Measurements from ENCODE around the gene C1QC.

C1QC gene

DNA sequence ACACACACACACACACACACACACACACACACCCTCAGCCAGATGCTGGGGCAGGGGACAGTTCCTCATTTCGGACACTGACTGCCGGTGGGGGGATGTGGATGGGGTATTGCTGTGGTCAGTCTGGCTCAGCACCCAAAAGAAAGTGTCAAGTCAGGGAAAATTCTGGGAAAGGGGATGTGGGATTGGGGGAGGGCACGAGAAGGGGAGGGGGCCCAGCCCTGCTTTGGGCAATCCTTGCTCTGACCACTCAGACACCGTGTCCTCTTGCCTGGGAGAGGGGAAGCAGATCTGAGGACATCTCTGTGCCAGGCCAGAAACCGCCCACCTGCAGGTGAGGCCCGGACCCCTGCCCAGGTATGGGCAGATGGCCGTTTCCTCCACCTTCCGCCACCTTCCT, at the start of gene C1QC:
Gene C1QC (plus strand): TSS at position 253 of the 400 bp plus-strand sequence. CDS start 391 bp downstream, outside the sequence.
- no peak for FAIRE-seq
- DNase-seq (ENCODE audit: insufficient read length, low spot score), result no peak

DNA sequence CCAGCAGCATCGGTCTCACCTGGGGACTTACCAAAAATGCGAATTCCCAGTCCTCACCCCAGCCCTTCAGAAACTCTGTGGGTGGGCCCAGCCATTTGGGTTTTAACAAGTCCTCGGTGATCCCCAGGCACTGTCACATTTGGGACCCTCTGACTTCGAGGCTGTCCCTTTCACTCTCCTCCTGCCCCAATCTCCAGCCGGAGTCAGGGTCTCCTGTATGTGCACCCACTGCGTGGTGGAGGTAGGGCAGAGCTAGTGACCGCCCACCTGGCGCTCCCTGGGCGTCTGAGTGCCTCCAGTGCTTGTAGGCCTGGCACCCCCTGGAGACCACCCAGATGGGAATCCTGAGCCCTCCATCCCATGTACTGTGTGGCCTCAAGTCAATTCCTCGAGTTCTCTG, 49.0 kb upstream of the C1QC start:
- DNase-seq (ENCODE audit: insufficient read length, low spot score) (no peak), FAIRE-seq (no peak)

DNA sequence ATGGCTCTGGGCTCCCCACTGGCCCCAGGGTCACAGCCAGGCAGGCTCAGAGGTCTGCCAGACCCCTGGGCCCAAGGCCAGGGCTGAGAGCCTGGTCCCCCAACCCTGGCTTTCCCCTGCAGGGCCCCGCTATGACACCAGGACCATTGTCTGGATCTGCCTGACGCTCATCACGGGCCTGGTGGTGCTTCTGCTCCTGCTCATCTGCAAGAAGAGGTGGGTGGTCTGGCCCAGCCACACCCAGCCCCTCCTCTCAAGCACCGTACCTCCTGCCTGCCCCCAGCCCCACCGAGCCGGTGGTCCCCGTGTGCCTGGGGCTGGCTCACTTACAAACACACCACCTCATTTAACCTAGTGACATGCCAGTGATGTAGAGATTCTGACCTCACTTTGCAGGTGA, 48.3 kb upstream of the C1QC start:
- no peak for FAIRE-seq
- no peak for DNase-seq (ENCODE audit: insufficient read length, low spot score)

DNA sequence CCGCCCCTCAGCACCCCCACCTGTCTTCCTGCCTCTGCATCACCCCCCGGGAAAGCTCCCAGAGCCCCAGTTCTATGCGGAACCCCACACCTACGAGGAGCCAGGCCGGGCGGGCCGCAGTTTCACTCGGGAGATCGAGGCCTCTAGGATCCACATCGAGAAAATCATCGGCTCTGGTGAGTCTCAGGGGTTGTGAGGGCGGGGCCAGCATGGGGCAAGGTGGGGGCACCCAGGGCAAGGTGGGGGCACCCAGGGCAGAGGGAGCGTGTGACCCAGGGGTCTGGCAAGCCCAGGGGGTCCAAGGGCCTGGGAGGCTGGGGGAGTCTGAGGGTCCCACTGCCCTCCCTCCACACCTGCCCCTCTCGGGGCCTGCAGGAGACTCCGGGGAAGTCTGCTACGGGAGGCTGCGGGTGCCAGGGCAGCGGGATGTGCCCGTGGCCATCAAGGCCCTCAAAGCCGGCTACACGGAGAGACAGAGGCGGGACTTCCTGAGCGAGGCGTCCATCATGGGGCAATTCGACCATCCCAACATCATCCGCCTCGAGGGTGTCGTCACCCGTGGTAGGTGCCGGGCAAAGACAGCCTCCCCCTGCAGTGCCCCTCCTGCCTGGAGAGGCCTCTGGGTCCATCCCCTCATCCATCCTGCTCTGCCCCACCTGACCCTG, 46.0 kb upstream of the C1QC start:
- DNase-seq (ENCODE audit: insufficient read length, low spot score) (no peak), FAIRE-seq (no peak)

DNA sequence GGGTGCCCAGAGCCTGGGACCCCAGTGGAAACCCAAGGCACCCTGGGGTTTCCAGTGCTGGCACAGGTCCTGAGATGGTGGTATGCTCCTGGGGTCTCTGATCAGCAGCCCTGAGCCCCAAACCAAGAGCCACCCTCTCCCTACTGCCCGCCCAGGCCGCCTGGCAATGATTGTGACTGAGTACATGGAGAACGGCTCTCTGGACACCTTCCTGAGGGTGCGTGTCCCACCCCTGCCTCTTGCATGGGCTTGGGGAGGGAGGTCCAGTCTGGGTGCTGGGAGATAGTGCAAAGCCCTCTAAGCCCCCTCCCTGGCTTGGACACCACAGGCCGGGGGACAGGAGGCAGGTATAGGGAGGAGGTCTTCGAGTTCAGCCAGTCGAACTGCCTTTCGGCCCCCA, 45.4 kb upstream of the C1QC start:
- DNase-seq (ENCODE audit: insufficient read length, low spot score) (no peak), FAIRE-seq (no peak)

DNA sequence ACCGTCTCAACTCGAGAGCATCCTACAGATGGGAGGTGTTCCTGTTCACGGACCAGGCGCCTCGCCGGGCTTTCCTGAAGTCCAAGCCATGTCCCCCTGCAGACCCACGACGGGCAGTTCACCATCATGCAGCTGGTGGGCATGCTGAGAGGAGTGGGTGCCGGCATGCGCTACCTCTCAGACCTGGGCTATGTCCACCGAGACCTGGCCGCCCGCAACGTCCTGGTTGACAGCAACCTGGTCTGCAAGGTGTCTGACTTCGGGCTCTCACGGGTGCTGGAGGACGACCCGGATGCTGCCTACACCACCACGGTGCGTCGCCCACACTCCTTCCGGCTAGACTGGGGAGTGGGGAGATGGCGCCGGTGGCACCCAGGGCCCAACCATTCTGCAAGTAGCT, 44.7 kb upstream of the C1QC start:
- DNase-seq (ENCODE audit: insufficient read length, low spot score), result no peak
- no peak for FAIRE-seq

DNA sequence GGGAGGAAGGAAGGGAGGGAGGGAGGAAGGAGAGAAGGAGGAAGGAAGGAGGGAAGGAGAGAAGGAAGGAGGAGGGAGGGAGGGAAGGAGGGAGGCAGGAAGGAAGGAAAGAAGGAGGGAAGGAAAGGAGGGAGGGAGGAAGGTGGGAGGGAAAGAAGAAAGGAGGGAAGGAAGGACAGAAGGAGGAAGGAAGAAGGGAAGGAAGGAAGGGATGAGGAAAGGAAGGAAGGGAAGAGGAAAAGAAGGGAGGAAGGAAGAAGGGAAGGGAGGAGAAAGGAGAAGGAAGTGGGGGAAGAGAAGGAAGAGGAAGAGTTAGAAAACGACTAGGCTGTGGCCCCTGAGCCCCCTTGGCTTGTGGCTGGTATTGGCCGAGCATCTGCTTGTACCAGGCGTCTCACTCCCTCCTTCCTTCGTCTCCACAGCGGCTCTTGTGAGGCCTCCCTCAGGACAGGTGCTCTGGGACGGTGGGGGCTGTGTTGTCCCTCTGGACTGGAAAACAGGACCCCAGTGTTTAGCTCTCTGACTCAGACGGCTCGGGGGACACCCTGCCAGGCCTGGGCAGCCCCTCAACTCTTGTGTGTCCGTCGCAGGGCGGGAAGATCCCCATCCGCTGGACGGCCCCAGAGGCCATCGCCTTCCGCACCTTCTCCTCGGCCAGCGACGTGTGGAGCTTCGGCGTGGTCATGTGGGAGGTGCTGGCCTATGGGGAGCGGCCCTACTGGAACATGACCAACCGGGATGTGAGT, 43.2 kb upstream of the C1QC start:
- DNase-seq (ENCODE audit: insufficient read length, low spot score) (no peak), FAIRE-seq (no peak)

DNA sequence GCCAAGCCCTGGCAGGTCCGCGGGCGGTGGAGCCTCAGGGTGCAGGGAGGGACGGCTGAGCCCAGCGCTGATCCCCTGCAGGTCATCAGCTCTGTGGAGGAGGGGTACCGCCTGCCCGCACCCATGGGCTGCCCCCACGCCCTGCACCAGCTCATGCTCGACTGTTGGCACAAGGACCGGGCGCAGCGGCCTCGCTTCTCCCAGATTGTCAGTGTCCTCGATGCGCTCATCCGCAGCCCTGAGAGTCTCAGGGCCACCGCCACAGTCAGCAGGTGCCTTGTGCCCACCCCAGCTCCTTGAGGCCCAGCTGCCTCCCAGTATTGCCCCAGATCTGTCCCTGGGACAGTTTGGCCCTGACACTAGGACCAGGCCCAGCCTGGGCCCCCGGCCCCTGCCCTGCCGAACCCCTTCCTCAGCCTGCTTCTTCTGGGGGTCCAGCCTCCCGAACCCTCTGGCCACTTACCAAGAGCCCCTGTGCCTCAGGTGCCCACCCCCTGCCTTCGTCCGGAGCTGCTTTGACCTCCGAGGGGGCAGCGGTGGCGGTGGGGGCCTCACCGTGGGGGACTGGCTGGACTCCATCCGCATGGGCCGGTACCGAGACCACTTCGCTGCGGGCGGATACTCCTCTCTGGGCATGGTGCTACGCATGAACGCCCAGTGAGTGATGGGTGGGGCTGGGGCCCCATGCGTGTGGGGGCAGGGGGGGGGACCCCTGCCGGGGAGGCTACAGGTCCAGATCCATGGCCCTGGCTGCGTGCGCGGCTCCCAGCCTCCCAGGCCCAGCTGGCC, 42.4 kb upstream of the C1QC start:
- no peak for FAIRE-seq

DNA sequence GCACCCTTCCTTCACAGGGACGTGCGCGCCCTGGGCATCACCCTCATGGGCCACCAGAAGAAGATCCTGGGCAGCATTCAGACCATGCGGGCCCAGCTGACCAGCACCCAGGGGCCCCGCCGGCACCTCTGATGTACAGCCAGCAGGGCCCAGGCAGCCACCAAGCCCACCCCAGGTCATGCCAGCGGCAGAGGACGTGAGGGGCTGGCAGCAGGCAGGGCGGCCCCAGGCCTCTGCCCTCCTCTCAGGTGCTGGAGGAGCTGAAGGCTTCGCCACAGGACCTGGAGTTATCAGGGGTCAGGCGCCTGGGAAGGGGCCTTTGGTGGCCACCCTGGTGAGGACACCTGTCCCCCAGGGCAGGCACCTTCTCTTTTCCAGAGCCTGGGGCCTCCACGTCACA, 41.8 kb upstream of the C1QC start:
- DNase-seq (ENCODE audit: insufficient read length, low spot score) (no peak), FAIRE-seq (no peak)

More for the DNA sequence above, 42.4 kb upstream of the C1QC start:
- no peak for DNase-seq (ENCODE audit: insufficient read length, low spot score)

DNA sequence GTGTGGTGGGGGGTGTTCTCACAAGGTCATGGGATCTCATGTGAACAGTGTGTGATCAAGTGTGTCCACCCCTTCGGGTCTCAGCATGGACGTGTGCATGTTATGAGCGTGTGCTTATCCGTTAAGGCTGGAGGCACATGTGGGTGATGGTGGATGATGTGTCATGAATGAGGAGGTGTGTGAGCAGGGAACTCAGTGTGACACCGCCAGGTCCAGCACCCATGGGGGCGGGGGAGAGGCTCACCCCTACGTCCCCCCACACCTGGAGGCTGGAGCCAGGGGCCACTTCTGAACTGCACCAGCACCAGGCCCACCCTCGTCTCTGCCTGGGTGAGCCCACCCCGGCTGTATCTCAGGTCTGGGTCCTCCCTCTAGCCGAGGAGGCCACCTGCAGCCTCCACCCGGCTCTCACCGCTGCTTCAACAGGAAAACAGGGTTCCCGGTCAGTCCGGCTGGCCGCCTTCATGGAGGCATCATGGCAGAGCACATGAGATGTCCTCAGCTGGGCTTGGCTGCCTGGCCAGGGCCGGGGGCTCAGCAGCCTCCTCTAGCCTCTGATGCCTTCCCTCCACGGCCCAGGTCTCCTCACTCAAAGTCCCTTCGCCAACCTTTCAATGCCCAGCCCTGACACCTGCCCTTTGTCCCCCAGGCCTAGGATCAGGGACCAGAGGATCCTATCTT, 41.2 kb upstream of the C1QC start:
- no peak for FAIRE-seq

DNA sequence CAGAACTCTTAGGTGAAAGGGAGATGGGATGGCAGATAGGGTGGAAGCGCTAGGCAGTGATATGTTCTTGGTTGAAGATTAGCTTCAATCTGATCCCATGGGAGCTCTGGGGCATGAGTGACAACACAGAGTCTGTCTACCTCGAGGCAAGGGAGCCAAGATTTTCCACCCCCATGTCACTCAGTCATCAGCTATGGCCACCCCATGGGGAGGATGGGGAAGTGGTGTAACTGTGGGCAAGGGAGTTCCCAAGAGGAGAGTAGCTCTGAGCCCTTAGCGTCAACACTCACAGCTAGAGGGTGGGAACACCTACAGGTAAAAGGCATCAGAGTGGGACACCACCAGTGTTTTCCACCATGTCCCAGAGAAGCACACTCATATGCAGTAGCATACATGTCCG, 37.3 kb upstream of the C1QC start:
- FAIRE-seq (no peak), DNase-seq (ENCODE audit: insufficient read length, low spot score) (no peak)

More for the DNA sequence above, 41.2 kb upstream of the C1QC start:
- no peak for DNase-seq (ENCODE audit: insufficient read length, low spot score)

DNA sequence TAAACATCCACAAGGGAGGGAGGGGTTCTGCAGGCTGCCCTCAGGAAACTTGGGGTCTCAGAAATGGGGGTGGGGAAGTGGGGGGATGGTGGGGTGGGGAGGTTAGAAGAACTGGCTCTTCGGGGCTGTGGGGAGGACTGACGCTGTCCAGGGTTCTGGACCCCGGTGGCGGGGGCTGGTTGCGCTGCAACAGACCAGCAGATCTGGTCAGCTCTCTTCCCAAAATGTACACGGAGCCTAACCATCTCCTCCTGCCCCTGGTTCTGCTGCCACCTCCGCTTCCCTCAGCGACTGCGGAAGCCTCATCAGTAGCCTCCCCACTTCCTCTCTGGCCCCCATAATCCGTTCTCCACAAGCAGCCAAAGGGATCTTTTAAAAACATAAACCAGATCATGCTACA, 36.3 kb upstream of the C1QC start:
- DNase-seq (ENCODE audit: insufficient read length, low spot score), result no peak

DNA sequence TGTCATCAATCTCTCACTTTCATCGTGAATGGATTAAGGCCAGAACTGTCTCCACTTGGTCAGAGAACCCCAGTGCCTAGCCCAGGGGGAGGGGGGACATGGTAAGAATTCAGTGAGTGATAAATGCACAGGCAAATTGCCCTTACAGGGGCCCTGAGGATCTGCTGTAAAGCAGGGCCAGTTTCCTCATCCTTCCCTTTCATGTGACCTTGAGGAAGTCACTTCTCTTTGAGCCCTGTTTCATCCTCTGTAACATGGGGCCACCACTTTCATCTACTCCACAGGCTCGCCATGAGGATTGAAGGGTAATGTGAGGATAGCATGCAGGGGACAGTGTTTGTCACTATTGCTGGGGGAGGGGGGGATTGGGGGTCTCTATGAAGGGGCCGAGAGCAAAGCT, 35.1 kb upstream of the C1QC start:
- no peak for DNase-seq (ENCODE audit: insufficient read length, low spot score)
- no peak for FAIRE-seq

More for the DNA sequence above, 36.3 kb upstream of the C1QC start:
- no peak for FAIRE-seq

DNA sequence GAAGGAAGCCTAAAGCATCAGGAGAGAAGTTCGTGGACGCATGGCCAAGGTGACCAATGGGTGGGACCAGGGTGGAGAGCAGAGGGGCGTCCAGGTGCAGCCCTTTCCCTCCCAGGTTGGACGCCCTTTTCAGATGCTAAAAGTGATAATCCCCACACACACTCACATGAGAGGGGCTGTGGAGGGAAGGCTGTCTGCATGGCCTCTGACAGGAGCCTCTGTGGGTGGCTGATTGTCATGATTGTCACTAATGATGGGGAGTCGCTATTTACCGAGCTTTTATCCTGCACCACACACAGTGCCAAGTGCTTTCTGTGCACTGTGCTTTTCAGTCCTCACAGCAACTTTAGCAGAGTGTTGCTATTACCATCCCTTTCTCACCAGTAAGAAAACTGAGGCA, 34.1 kb upstream of the C1QC start:
- FAIRE-seq (no peak), DNase-seq (ENCODE audit: insufficient read length, low spot score) (no peak)

DNA sequence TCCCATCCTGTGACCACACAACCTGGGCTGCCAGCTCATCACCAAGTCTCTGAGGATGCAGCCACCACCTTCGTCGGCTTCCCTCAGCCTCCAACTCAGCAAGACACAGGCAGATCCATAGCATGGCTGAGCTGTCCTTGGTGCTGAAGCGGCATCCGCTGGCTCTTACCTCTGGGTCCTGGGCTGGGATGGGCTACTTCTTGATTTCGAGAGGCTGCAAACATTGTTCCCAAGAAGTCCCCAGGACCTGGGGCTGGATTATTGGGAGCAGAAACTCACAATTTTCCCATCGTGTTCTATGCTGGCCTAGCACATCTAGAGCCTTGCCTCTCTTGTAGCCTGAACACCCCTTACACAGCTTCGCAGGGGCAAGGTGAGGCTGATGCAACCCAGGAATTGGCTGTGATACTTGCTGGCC, 31.9 kb upstream of the C1QC start:
- DNase-seq (ENCODE audit: insufficient read length, low spot score) (no peak), FAIRE-seq (no peak)

DNA sequence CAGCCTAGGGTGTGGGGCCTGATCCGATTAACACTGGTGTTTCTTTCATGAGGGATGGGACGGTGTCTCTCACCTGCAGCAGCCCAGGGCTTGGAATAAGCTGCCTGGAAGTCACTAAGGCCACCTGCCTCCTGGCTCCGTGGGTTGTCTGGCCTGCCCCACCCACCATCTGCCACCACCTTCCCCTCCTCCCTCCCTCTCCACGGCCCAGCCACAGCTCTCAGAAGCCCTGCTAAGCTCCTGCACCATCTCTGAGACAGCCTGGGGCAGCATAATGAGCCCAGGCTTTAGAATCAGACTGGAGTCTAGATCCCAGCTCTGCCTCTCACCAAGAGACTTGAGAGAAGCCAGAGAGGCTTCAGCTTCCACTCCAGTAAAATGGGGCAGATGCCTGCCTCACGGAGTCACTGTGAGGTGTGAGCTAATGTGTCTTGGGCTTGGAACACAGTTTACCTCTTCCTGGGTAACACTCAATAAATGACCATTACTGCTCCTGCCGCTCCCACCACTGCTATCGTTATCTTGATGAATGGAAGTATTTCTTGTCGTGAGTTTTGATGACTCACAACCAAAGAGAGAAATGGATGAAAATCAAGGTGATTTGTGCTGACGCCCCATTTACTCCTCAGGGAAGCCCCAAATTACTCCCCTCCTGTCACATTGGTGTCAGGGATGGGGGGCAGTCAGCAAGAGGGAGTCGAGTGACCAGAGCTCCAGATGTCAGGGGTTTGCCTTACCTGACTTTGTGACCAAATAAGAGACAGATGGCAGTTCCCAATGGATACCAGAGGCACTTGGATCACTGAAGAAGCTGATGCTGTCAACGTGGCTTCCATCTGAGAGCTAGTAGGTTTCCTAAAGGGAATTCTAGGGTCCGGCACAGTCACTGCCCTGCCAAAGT, 30.5 kb upstream of the C1QC start:
- FAIRE-seq (no peak), DNase-seq (ENCODE audit: insufficient read length, low spot score) (no peak)

DNA sequence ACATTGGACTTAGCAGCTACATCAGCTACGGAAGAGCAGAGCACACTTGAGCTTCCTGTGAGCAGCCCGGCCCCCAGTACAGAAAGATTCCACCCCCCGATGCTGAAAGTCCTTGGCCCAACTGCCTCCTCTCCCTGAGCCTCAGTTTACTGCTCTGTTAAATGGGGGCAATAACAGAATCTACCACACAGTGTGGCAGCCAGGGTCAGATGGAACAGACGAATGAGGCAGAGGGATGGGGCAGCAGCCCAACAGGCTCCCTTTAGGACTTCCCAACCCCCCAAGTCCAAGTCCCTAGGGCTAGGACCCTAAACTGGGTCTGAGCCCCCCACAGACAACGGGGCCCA, 29.9 kb upstream of the C1QC start:
- DNase-seq (ENCODE audit: insufficient read length, low spot score) (no peak), FAIRE-seq (no peak)

DNA sequence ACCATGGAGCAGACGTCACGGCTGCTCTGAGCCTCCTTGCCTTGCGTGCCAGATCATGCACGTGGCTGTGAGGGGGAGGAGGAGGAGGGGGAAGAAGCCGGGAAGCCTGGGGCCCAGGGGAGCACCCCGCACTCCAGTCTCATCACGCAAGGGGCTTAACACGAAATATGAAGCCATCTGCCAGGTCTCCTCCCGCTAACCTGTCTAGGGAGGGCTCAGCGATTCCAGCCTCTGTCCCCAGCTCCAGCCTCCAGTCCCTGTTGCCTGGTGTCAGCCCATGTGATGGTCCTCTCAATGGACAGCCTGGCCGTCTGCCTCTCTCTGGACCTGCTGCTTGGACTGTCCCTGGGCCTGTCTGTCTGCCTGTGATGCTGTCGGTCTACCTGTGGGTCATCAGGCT, 29.5 kb upstream of the C1QC start:
- no peak for FAIRE-seq
- DNase-seq (ENCODE audit: insufficient read length, low spot score), result no peak

DNA sequence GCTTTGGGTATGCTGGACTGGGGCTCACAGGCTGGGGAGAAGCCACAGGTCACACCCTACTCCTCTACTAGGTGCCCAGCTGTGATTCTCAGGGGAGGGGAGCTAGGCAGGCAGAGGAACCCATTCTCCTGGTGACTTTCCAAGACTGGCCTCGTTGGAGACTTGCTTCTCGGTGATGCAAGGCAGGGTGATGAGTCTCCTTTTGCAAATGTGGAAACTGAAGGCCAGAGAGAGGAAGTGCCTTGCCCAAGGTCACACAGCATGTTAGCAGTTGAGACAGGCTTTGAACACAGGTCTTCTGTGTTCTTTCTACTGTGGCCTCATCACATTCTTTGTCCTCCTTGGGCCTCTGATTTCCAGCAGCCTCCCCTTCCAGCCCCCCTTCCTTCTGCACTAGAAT, 27.5 kb upstream of the C1QC start:
- FAIRE-seq (no peak), DNase-seq (ENCODE audit: insufficient read length, low spot score) (no peak)

DNA sequence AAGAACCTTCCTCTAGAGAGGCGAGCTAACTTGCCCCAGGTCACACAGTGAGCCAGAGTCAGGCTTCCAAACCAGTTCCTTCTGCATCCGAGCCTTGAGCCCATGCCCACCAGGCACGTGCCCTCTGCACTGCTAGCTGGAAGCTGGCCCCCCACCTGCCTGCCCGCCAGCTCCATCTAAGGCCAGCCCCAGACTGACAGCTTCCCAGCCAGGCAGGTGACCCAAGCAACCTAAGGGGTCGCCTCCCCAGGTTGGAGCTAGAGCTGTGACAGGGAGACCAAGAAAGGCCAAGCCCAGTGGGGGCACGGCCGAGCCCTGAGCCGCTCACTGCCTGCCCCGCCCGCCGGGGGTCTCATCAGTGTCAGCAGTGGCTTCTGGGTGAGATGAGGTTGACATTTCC, 26.9 kb upstream of the C1QC start:
- DNase-seq (ENCODE audit: insufficient read length, low spot score) (no peak), FAIRE-seq (no peak)

Measured in GM19239 (cell line).